ENCODE measurements around the gene LAMC3. TPM values are rescaled to one million over a fixed set of nuclear protein-coding genes. Genes with fewer than 3 reads are reported as not detected.

LAMC3 gene
- total RNA-seq, 1 donor from 2014 or later = 1.0 TPM

GRCh38 chr9:131036529-131037334 is 27.8 kb downstream of the LAMC3 start:
- no peak for DNase-seq (ENCODE audit: extremely low spot score, unreplicated experiment)
- no peaks in the 10 kb centered on the region for H3K36me3 Mint-ChIP-seq (ENCODE audit: unreplicated experiment)
- peaks cover 9% of the 10 kb centered on the region for H3K27me3 Mint-ChIP-seq (ENCODE audit: unreplicated experiment)
- TF ChIP-seq CTCF (IDR thresholded peaks at IDR 0.05) = no peak
- peaks cover 19% of the 10 kb centered on the region for H3K4me1 Mint-ChIP-seq (ENCODE audit: unreplicated experiment)
- no peaks in the 10 kb centered on the region for H3K9me3 Mint-ChIP-seq (ENCODE audit: unreplicated experiment)
- no peak overlapping the region for H3K4me3 Mint-ChIP-seq (ENCODE audit: unreplicated experiment)
- H3K27ac Mint-ChIP-seq (ENCODE audit: unreplicated experiment) = no peak overlapping the region

- Mint-ChIP-seq H3K27me3 (ENCODE audit: unreplicated experiment) (peaks cover 9% of the 10 kb centered on the region), H3K9me3 (ENCODE audit: unreplicated experiment) (no peaks in the 10 kb centered on the region), H3K36me3 (ENCODE audit: unreplicated experiment) (no peaks in the 10 kb centered on the region), H3K4me3 (ENCODE audit: unreplicated experiment) (no peak overlapping the region), H3K27ac (ENCODE audit: unreplicated experiment) (peak overlapping the region; percentile 31), H3K4me1 (ENCODE audit: unreplicated experiment) (peaks cover 19% of the 10 kb centered on the region)
- DNase-seq (ENCODE audit: extremely low spot score, unreplicated experiment) = no peak
- no peak for TF ChIP-seq CTCF (IDR thresholded peaks at IDR 0.05)
Observed at GRCh38 chr9:131037335-131038255, 28.6 kb downstream of the LAMC3 start.

- TF ChIP-seq CTCF (IDR thresholded peaks at IDR 0.05) = no peak
- H3K27me3 Mint-ChIP-seq (ENCODE audit: unreplicated experiment) = peaks cover 5% of the 10 kb centered on the region
- no peak for DNase-seq (ENCODE audit: extremely low spot score, unreplicated experiment)
- H3K36me3 Mint-ChIP-seq (ENCODE audit: unreplicated experiment) = no peaks in the 10 kb centered on the region
- H3K4me1 Mint-ChIP-seq (ENCODE audit: unreplicated experiment) = peaks cover 19% of the 10 kb centered on the region
- H3K4me3 Mint-ChIP-seq (ENCODE audit: unreplicated experiment) = no peak overlapping the region
- no peaks in the 10 kb centered on the region for H3K9me3 Mint-ChIP-seq (ENCODE audit: unreplicated experiment)
- no peak overlapping the region for H3K27ac Mint-ChIP-seq (ENCODE audit: unreplicated experiment)
Observed at GRCh38 chr9:131038256-131039128, 29.5 kb downstream of the LAMC3 start.

- no peak for DNase-seq (ENCODE audit: extremely low spot score, unreplicated experiment)
Observed at GRCh38 chr9:131039129-131039954, 30.4 kb downstream of the LAMC3 start.

More at GRCh38 chr9:131039129-131039954, 30.4 kb downstream of the LAMC3 start:
- no peaks in the 10 kb centered on the region for H3K36me3 Mint-ChIP-seq (ENCODE audit: unreplicated experiment)
- H3K27ac Mint-ChIP-seq (ENCODE audit: unreplicated experiment) = no peak overlapping the region
- H3K4me1 Mint-ChIP-seq (ENCODE audit: unreplicated experiment) = peaks cover 19% of the 10 kb centered on the region
- H3K27me3 Mint-ChIP-seq (ENCODE audit: unreplicated experiment) = peaks cover 5% of the 10 kb centered on the region
- H3K9me3 Mint-ChIP-seq (ENCODE audit: unreplicated experiment) = no peaks in the 10 kb centered on the region
- H3K4me3 Mint-ChIP-seq (ENCODE audit: unreplicated experiment) = no peak overlapping the region
- TF ChIP-seq CTCF (IDR thresholded peaks at IDR 0.05) = no peak
